Fibroblast of skin of left biceps (primary cell): ENCODE results near the gene IFI16.
A peak's percentile ranks its signal among the peaks of the same experiment; 100 is the strongest.
"Not testable (repeated sequence)": the region's sequence is repeated elsewhere in the genome, so short reads cannot be mapped to it uniquely, and the experiment has no call there.

ENCODE experiments used
- DNase-seq, 2 experiments: peaks; one replicate each; pipeline ENCODE4 v3.0.0-alpha.2; 2013; ENCODE audit warnings: low read depth in 2 of 2

IFI16 gene

GRCh38 chr1:159008744-159009188, 941 bp upstream of the IFI16 start:
- no peak for DNase-seq

GRCh38 chr1:159009287-159009686, 420 bp upstream of the IFI16 start:
- DNase-seq: no peak

- no peak for DNase-seq
These were observed 684 bp downstream of the IFI16 start for GRCh38 chr1:159010391-159010790.

- DNase-seq: not testable (repeated sequence)
These were observed 1.3 kb downstream of the IFI16 start for GRCh38 chr1:159011001-159011400.

GRCh38 chr1:159011751-159012150, 2.0 kb downstream of the IFI16 start:
- DNase-seq: no peak

GRCh38 chr1:159012495-159012894, 2.8 kb downstream of the IFI16 start:
- DNase-seq: no peak

GRCh38 chr1:159014003-159014571, 4.4 kb downstream of the IFI16 start:
- DNase-seq: no peak

GRCh38 chr1:159014851-159015250, 5.1 kb downstream of the IFI16 start:
- DNase-seq: no peak

- no peak for DNase-seq
These were observed 5.8 kb downstream of the IFI16 start for GRCh38 chr1:159015440-159015909.

- DNase-seq: no peak
These were observed 14.0 kb downstream of the IFI16 start for GRCh38 chr1:159023723-159024122.

- DNase-seq: no peak
These were observed 15.3 kb downstream of the IFI16 start for GRCh38 chr1:159025043-159025442.

- DNase-seq: not testable (repeated sequence)
These were observed 17.1 kb downstream of the IFI16 start for GRCh38 chr1:159026841-159027240.

- DNase-seq: no peak
These were observed 20.6 kb downstream of the IFI16 start for GRCh38 chr1:159030311-159030710.

- no peak for DNase-seq
These were observed 21.3 kb downstream of the IFI16 start for GRCh38 chr1:159030877-159031447.

- DNase-seq: peak; percentile 65 to 68
These were observed 30.5 kb downstream of the IFI16 start for GRCh38 chr1:159040206-159040605.

- DNase-seq: no peak
These were observed 31.4 kb downstream of the IFI16 start for GRCh38 chr1:159040893-159041724.

- not testable (repeated sequence) for DNase-seq
These were observed 36.8 kb downstream of the IFI16 start for GRCh38 chr1:159046486-159046885.

- DNase-seq: no peak
These were observed 41.7 kb downstream of the IFI16 start for GRCh38 chr1:159051436-159051835.

- no peak for DNase-seq
These were observed 44.7 kb downstream of the IFI16 start for GRCh38 chr1:159054427-159054826.

GRCh38 chr1:159055181-159055641, 45.5 kb downstream of the IFI16 start:
- DNase-seq: no peak

GRCh38 chr1:159056069-159056698, 46.5 kb downstream of the IFI16 start:
- DNase-seq: no peak

GRCh38 chr1:159058751-159059150, 49.0 kb downstream of the IFI16 start:
- no peak for DNase-seq
